BJ (cell line): Measurements from ENCODE around the gene PDE4D. TPM values are rescaled to one million over a fixed set of nuclear protein-coding genes. Genes with fewer than 3 reads are reported as not detected.

ENCODE experiments used
- CTCF ChIA-PET: fragments of 350-600 bp; formaldehyde crosslinking; extraction: SDS; loops from one replicate; lab custom pipeline; 2021; ENCODE audit warnings: antibody characterized with exemption, inconsistent platforms; lab: Yijun Ruan, JAX
- POLR2A ChIA-PET: fragments of 300-600 bp; sonication (Branson Sonifier 250); formaldehyde crosslinking; extraction: SDS; loops from one replicate; lab custom pipeline; 2021; ENCODE audit warnings: antibody characterized with exemption; lab: Charles Lee
- DNase-seq: peaks from one replicate; pipeline ENCODE4 v3.0.0-alpha.2; 2011; ENCODE audit warnings: low read depth
- H3K27me3 ChIP-seq: 2 replicates; pipeline ENCODE4 v1.6.0; 2011; ENCODE audit warnings: low read length; ENCODE audit not compliant: control insufficient read depth, insufficient read depth
- H3K36me3 ChIP-seq: 2 replicates; pipeline ENCODE4 v1.5.1; 2011; ENCODE audit warnings: low read length; ENCODE audit not compliant: control insufficient read depth, insufficient read depth
- H3K4me3 ChIP-seq: 2 replicates; pipeline ENCODE4 v1.5.1; 2011; ENCODE audit warnings: low read depth, mild to moderate bottlenecking, control low read depth, low read length
- CTCF ChIP-seq: IDR thresholded peaks from 2 replicates; pipeline ENCODE4 v1.5.1; 2011; ENCODE audit warnings: low read depth, mild to moderate bottlenecking, control low read depth, inconsistent platforms, low read length, moderate library complexity; ENCODE audit not compliant: insufficient read depth
- polyA plus RNA-seq: library from polyadenylated mRNA; depleted of rRNA; stranded (reverse); fragments of >200 nt; gene quantifications from 2 replicates; pipeline ENCODE4 v1.2.3, GENCODE V29; 2011

The PDE4D gene
- polyA plus RNA-seq, 1 experiment = 2.8 TPM

DNA sequence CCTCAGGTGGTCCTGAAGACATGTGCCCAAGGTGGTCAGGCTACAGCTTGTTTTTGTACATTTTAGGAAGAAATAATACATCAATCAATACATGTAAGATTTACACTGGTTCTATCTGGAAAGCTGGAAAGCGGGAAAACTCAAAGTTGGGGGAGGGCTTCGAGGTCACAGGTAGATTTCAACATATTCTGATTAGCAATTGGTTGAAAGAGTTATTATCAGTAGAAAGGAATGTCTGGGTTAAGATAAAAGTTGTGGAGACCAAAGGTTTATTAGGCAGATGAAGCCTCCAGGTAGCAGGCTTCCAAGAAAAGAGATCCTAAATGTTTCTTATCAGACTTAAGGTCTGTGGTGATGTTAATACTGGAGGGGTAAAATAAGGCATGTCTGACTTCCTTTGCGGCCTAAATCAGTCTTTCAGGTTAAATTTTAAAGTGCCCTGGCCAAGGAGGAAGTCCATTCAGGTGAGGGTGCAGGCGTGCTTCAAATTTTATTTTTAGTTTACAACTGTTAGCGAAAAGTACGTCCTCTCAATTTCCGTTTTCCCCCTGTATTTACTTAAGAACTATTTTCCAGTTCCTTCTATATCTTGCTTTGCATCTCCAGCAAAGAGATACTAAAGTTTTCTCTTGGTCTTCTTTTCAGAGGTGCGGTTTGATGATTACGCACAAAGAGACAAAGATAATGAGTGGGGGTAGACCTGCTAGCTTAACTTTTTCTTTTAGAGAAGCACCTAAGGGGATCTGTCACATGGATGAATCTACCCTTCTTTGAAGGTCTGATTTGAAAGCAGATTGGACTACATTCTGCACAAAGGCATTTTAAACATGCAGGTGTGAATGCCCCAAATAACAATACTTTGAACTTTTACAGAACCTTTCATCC lies 732.1 kb downstream of the PDE4D start:
- POLR2A ChIA-PET = no interaction called here
- no peaks in the 10 kb centered on the region for H3K36me3 ChIP-seq
- H3K27me3 ChIP-seq = no peaks in the 10 kb centered on the region
- no peak for DNase-seq
- no peak overlapping the region for H3K4me3 ChIP-seq
- CTCF ChIA-PET = interaction anchor here (1.0 kb wide), 2 partner anchors 10 to 12 kb away, joined by 3 to 5 read pairs; no protein-coding TSS in a partner anchor
- no peak for TF ChIP-seq CTCF

DNA sequence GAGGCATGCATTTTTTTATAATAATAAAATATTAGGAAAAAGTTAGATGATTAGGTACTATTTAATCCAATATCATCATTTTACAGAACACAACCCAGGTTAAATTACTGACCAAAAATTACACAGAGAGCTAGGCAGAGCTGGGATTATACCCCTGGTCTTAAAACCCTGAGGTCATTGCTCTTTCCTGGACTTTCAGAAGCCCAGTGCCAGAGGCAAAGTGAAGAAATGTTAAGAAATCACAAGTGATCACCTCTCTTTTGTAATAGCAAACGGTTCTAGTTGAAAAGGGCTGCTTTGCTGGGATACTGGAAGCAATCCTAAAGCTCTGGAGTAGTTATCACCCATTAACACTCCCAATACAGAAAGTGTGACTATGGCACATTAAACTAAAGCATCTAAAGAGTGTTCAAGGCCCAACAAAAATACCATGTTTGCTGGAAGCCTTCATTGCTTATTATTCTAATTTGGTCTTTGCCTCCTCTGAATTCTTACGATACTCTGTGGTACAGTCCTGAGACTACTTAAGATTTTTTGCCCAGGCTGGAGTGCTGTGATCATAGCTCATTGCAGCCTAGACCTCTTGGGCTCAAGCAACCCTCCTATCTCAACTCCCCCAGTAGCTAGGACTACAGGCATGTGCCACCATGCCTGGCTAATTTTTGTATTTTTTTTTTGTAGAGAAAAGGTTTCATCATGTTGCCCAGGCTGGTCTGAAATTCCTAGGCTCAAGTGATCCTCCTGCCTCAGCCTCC lies 734.7 kb downstream of the PDE4D start:
- Histone ChIP-seq H3K36me3 (no peaks in the 10 kb centered on the region), H3K4me3 (no peak overlapping the region), H3K27me3 (peaks cover 2% of the 10 kb centered on the region; the same call in 1 of the 2 replicates)
- ChIA-PET POLR2A (no interaction called here), CTCF (interaction anchor here (0.8 to 1.8 kb wide), 6 partner anchors 9 to 124 kb away, joined by 3 to 5 read pairs (median 4); no protein-coding TSS in a partner anchor)
- no peak for TF ChIP-seq CTCF
- no peak for DNase-seq

DNA sequence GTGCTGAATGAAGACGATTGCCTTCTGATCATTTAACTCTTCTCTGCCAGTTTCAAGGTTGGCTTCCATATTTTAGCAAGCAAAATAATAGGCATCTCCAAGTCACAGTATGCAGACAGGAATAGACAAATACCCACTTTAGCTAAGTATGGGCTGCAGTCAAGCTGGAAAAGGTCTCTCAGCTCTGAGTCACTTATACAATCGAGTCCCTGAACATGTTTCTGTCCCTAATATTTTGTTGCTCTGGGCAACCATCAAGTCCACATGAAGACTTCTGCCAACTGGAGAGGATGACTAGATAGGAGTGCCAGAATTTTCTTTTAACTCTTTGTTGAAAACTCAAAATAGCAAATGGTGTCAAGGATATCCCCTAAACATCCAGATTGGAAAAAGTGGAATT lies 735.4 kb downstream of the PDE4D start:
- H3K27me3 ChIP-seq = peaks cover 2% of the 10 kb centered on the region; the same call in 1 of the 2 replicates
- CTCF ChIA-PET = interaction anchor here (0.8 to 1.8 kb wide), 7 partner anchors 10 to 272 kb away, joined by 3 to 5 read pairs (median 4); no protein-coding TSS in a partner anchor
- POLR2A ChIA-PET = no interaction called here
- no peaks in the 10 kb centered on the region for H3K36me3 ChIP-seq
- H3K4me3 ChIP-seq = no peak overlapping the region
- DNase-seq = no peak
- TF ChIP-seq CTCF = no peak

DNA sequence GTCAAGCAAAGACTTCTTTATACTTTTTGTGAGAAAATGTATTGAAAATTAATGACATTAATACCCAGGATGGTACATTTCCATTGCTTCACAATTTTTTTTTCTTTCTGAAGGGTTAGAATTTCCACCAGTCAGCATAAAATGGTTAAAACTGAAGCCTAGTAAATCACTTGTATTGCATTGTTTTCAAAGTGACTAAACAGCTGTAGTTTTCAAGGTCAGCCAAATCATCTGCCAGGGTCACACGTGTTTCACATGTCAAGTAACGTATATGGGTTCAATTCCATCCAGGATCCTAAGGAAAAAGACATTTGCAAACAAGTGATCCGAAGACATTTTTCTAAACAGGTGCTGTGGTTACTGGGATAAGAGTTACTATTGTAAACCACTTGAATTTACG lies 736.5 kb downstream of the PDE4D start:
- CTCF ChIA-PET = interaction anchor here (1.6 to 1.8 kb wide), 3 partner anchors 13 to 122 kb away, joined by 4 to 5 read pairs (median 4); no protein-coding TSS in a partner anchor

More for the DNA sequence above, 736.5 kb downstream of the PDE4D start:
- no peak for TF ChIP-seq CTCF
- peaks cover 2% of the 10 kb centered on the region; the same call in 1 of the 2 replicates for H3K27me3 ChIP-seq
- POLR2A ChIA-PET = no interaction called here
- H3K36me3 ChIP-seq = no peaks in the 10 kb centered on the region
- H3K4me3 ChIP-seq = no peak overlapping the region
- no peak for DNase-seq
